Stimulated activated CD4-positive, alpha-beta T cell treated with anti-CD3 and anti-CD28 coated beads, Interleukin-12 subunit alpha, Interleukin-12 subunit beta, amount 100 ng/mL, for 48 hours (primary cell): Measurements from ENCODE around the gene ASGR1.
"Not testable (repeated sequence)": the region's sequence is repeated elsewhere in the genome, so short reads cannot be mapped to it uniquely, and the experiment has no call there.

Experiments
- DNase-seq, 3 donors: peaks; one replicate each; pipeline ENCODE4 v3.0.0-alpha.2; 2020; ENCODE audit warnings: low read depth in 2 of 3, low spot score in 1 of 3

Gene ASGR1

GRCh38 chr17:7166873-7167272 is 12.3 kb downstream of the ASGR1 start:
- DNase-seq, result no peak

GRCh38 chr17:7159571-7159970 is 19.6 kb downstream of the ASGR1 start:
- not testable (repeated sequence) for DNase-seq

GRCh38 chr17:7158424-7158823 is 20.7 kb downstream of the ASGR1 start:
- not testable (repeated sequence) for DNase-seq

- no peak for DNase-seq
Observed at GRCh38 chr17:7156342-7156940, 22.7 kb downstream of the ASGR1 start.

- no peak for DNase-seq
Observed at GRCh38 chr17:7147772-7148171, 31.4 kb downstream of the ASGR1 start.

GRCh38 chr17:7146115-7146514 is 33.1 kb downstream of the ASGR1 start:
- DNase-seq, result no peak

- DNase-seq, result no peak
Observed at GRCh38 chr17:7144213-7144612, 35.0 kb downstream of the ASGR1 start.

GRCh38 chr17:7141824-7142223 is 37.3 kb downstream of the ASGR1 start:
- no peak for DNase-seq

- DNase-seq, result no peak
Observed at GRCh38 chr17:7139400-7139799, 39.8 kb downstream of the ASGR1 start.

- DNase-seq, result no peak
Observed at GRCh38 chr17:7138800-7139381, 40.3 kb downstream of the ASGR1 start.

GRCh38 chr17:7137171-7137943 is 41.8 kb downstream of the ASGR1 start:
- DNase-seq, result no peak

GRCh38 chr17:7136266-7136877 is 42.8 kb downstream of the ASGR1 start:
- peak; percentile 53 to 72 (median 68) for DNase-seq

- no peak for DNase-seq
Observed at GRCh38 chr17:7133916-7134315, 45.3 kb downstream of the ASGR1 start.

GRCh38 chr17:7133424-7133823 is 45.7 kb downstream of the ASGR1 start:
- DNase-seq, result peak; percentile 12 to 25 (median 12)

- peak; percentile 20 to 50 (median 21) for DNase-seq
Observed at GRCh38 chr17:7132511-7133094, 46.6 kb downstream of the ASGR1 start.

- DNase-seq, result no peak
Observed at GRCh38 chr17:7131423-7131791, 47.8 kb downstream of the ASGR1 start.

GRCh38 chr17:7130621-7131422 is 48.3 kb downstream of the ASGR1 start:
- DNase-seq, result no peak

- DNase-seq, result no peak
Observed at GRCh38 chr17:7129311-7129710, 49.9 kb downstream of the ASGR1 start.

GRCh38 chr17:7128160-7128559 is 51.0 kb downstream of the ASGR1 start:
- no peak for DNase-seq

GRCh38 chr17:7127501-7127900 is 51.7 kb downstream of the ASGR1 start:
- not testable (repeated sequence) for DNase-seq

- DNase-seq, result not testable (repeated sequence)
Observed at GRCh38 chr17:7126386-7126785, 52.8 kb downstream of the ASGR1 start.
